GM21367 (cell line): ENCODE results near the gene SLC25A10.
A peak's percentile ranks its signal among the peaks of the same experiment; 100 is the strongest.
"Not testable (repeated sequence)": the region's sequence is repeated elsewhere in the genome, so short reads cannot be mapped to it uniquely, and the experiment has no call there.

Experiments used
- ATAC-seq: cut with Tn5 transposase; IDR thresholded peaks from one replicate; pipeline ENCODE4 v1.9.1; 2021; ENCODE audit not compliant: unreplicated experiment

The SLC25A10 gene

DNA sequence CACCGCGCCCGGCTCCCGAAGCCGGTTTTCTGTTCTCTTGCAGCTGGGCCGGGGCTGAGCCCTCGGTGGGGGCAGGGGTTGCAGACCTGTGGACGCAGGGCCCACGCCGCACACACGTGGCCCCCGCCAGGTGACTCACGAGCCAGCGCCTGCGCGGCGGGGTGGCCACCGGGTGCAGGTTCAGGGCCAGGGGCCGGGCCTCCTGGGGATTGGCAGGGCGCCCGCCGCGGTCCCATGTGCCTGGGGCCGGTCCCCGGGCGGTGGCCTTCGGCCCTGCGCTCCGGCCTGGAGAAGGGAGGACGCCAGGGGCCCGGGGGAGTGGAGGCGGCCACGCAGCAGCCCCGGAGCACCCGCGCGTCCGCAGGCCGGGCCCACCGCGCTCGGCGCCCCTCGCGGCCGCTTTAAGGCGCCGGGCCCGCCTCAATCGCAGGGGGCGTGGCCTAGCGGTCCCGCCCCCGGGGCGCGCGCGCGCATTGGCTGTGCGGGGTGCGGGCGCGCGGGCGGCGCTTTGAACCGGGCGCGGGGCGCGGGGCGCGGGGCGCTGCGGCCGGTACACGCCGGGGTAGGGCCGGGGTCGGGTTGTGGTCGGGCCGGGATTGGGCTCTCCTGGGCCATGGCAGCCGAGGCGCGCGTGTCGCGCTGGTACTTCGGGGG, at the start of gene SLC25A10:
SLC25A10 (plus strand) TSS at position 471 of the 654 bp plus-strand sequence; CDS start at position 614, 143 bp downstream.
- peak; percentile 46 for ATAC-seq

DNA sequence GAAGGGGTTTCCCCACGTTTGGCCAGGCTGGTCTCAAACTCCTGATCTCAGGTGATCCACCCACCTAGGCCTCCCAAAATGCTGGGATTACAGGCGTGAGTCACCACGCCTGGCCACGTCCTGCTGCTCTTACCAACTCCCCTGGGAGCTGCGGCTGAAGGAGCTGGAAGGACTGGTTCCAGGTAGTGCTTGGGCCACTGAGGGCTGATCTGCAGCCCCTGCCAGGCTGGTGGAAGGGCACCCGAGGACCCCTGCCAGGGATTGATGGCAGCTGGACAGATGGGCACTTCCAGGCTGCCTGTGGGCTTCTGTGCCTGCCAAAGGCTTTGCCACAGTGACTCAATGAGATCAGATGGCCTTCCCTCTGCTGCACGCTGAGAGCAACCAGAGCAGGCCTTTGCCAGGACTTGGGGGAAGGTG, 48.0 kb upstream of the SLC25A10 start:
- ATAC-seq = no peak

DNA sequence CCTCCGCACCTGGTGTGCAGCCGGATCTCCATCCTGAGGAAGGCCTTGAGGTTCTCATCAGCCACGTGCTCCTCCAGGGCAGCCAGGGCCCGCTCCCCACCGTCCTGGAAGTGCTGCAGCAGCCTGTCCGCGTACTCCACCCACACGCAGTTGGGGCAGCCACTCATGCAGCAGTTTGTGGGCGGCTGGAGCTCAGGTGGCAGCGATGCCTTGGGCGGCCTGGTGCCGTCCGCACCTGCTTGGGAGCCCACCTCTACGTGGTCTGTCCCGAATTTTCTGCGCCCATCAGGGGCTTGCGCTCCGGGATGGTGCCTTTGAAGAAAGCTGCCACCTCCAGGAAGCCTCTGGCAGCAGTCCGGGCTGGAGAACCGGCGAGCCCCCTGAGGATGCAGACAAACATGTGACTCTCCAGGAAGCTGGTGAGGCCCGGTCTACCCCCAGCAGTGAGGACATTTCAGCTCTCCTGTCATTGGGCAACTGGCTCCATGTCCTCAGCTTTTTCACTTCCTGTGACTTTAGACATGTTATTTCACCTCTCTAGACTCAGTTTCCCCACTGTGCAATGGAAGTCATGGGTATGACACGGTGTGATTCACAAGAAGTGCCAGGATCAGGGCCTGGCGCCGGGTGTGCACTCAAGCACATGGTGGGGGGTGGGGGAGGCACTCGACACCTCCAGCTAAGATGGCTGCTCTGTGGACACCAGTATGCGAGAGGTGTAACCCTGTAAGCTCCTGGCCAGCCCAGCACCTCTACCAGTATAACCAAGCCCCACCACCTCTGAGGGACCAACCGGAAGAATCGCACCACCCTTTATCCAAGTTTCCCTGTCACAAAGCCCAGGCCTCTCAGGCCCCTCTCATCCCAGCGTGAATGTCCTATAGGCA, 46.6 kb upstream of the SLC25A10 start:
- ATAC-seq = no peak

GRCh38 chr17:81666092-81666341, 46.1 kb upstream of the SLC25A10 start:
- ATAC-seq = peak; percentile 9

- ATAC-seq = peak; percentile 80
Observed at GRCh38 chr17:81666342-81667191, 45.5 kb upstream of the SLC25A10 start, which contains the start of the genes CCDC137 and OXLD1. Gene CCDC137 (plus strand): TSS chr17:81666737. CDS start chr17:81666767, 30 bp downstream. Gene OXLD1 (minus strand): TSS chr17:81666605. CDS start chr17:81666577, 28 bp downstream.

GRCh38 chr17:81667754-81668153, 44.3 kb upstream of the SLC25A10 start:
- no peak for ATAC-seq

DNA sequence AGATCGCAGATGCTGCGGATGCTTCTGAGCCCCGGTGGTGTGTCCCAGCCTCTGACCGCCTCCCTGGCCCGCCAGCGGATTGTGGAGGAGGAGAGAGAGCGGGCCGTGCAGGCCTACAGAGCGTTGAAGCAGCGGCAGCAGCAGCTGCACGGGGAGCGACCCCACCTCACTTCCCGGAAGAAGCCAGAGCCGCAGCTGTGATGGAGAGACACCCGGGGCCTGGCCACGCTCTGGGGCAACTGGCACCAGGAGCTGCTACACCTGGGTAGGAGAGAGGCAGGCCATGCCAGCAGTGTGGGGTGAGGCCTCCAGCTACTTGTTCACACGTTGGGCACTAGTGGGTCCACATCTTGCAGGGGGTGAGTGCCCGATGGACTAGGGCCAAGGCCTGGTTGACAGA, 39.6 kb upstream of the SLC25A10 start:
- no peak for ATAC-seq

DNA sequence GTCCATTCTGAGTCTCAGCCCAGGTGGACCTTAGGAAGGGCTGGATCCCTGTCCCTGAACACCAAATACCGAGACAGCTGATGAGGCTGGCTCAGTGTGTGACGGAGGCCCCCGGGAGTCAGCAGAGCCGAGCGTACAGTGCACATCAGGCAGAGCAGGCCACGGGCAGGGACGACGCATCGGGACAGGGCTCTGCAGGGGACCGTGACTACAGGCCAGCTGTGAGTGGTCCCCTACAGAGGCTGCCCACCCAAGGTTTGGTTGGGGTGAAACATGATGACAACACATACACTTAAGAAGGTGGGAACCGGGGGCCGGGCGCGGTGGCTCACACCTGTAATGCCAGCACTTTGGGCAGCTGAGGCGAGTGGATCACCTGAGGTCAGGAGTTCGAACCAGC, 39.1 kb upstream of the SLC25A10 start:
- no peak for ATAC-seq

DNA sequence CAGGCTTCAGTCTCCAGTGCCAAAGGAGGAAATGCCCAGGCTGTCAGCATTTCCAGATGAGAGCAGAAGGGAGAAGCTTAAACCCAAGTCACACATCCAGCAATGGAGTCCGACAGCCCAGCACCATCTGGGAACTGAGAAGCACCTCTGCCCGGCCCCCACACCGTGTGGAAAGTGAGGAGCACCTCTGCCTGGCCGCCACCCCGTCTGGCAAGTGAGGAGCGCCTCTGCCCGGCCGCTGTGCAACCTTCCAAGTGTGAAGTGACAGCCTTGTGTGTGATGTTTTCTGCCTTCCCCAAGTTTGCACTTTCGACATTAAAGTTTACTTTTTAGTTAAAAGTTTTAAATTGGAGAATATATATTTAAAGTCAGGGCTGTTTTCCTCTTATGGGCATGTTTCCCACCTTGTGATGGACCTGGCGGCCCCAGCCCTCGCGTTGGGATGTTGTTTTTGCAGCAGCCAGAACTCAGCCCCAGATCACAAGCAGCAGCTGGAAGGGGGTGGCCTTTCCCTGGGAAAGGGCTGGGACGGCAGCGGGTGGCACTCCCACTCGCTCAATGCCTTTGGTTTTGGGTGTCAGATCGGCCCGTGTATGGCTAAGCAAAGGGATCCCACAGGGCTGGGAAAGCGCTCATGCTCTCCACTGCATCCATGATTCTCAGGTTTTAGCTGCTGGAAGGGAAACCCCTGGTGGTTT, 38.4 kb upstream of the SLC25A10 start:
- no peak for ATAC-seq

DNA sequence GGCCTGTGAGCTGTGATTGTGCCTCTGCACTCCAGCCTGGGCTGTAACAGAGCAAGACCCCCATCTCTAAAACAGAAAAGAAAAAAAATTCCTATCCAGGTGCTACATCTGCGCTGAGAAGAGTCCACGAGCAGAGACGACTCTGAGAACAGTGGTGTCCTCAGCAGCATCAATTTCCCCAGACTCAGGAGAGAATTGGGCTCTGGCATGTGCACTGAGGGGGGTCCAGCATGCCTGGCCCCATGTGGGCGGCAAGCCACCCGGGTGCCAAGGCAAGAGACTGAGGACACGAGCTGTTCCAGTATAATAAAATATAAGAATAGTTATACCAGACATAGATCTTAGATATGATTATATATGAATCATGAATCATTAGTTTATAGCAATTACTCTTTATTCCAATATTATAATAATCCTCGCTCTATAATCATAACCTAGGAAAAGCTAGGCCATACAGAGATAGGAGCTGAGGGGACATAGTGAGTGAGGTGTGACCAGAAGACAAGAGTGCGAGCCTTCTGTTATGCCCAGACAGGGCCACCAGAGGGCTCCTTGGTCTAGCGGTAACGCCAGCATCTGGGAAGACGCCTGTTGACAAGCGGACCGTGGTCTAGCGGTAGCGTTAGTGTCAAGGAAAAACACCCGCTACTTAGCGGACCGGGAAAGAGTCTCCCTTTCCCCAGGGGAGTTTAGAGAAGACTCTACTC, 36.4 kb upstream of the SLC25A10 start:
- not testable (repeated sequence) for ATAC-seq

DNA sequence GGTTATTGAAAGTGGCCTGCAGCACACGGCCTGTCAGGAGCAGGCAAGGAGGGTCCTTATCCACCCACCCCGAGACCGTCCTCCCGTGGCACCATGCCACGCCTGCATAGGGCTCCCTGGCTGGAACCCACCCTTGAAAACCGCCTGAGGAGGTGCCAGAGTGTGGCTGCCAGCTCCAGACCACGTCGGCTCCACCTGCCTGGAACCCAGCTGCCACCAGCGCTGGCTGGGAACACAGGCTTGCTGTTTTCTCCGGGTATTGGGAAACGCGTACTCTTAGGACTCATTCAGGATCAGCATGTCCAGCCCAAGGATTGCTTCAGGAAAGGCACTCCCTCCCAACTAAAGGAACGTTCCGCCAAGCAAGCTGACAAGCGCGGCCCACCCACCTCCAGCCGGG, 35.2 kb upstream of the SLC25A10 start:
- no peak for ATAC-seq

DNA sequence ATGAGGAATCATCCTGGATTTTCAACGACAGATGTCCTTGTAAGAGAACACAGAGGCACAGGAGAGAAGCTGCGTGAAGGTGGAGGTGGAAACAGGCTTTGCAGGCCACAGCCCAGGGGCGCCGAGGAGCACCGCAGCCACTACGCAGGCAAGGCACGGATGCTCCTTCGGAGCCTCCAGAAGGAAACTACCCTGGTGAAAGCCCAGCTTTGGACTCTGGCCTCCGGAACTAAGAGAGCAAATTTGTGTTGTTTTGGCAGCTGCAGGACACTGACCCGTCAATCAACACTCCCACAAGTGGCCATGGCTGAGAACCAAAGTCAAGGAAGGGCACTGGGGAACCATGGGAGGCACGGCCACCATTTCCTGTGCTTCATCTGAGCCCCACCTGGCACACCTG, 31.9 kb upstream of the SLC25A10 start:
- no peak for ATAC-seq

DNA sequence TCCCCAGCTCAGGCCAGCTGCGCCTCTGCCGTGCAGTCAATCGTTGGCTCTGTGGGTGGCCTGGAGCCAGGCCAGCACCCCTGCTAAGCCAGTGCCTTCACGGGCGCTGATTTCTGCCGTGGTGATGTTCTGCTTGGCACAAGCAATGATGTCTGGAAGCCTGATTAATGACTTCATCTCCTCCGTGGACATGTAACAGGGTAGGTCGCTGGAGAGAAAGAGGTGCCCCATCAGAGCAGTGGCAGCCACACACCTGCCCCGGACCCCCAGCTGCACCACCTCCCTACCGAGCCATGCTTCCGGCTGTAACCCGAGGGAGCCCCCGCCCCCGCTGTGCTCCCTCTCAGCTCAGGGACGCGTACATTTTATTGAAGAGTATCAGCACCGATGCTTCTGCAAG, 30.4 kb upstream of the SLC25A10 start:
- ATAC-seq = no peak

GRCh38 chr17:81682565-81683207, 29.4 kb upstream of the SLC25A10 start:
- ATAC-seq = no peak

DNA sequence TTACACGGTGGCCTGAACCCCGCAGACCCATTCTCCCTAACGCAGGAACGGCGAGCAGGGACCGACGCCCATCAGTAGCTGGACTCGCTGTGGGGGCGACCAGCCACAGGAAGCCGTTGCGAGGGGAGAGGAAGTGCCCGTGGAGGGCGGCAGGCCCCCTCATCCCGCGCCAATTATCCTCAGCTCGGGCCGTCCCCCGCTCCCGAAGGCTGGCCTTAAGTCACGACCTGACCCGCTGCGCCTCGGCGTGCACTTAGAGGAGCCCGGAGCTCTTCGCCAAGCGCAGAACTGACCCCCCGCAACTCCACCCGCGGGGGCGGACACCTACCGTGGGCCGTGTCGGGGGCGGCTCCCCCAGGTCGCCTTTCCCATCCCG, 28.9 kb upstream of the SLC25A10 start:
- ATAC-seq = no peak

- peak; percentile 78 for ATAC-seq
Observed at GRCh38 chr17:81683584-81684441, 28.3 kb upstream of the SLC25A10 start, which contains the start of the genes ARL16 and HGS. Gene ARL16 (minus strand): TSS chr17:81683797. CDS start chr17:81683753, 44 bp downstream. Gene HGS (plus strand): TSS chr17:81684011. CDS start chr17:81684067, 56 bp downstream.

- no peak for ATAC-seq
Observed at GRCh38 chr17:81684442-81684911, 27.6 kb upstream of the SLC25A10 start.

DNA sequence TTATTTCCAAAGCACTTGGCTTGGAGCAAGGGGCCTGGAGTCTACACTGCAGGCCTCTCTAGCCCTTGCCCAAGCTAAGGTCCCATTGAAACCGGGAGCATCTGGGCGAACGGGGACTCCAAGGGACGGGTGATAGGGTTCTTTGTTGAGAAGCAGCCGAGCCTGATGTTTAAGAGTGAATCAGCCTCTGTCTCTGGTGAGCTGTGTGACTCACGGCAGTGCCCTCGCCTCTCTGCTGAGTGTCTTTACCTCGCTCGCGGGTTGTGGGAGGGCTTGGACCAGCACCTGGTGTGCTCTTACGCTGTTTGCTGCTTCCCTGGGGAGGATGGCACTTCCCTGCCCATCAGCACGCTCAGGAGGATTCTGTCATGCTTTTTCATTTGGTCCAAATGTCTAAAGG, 27.0 kb upstream of the SLC25A10 start:
- no peak for ATAC-seq
